Measurements from ENCODE around the gene TP73. TPM values are rescaled to one million over a fixed set of nuclear protein-coding genes. Genes with fewer than 3 reads are reported as not detected.

Gene TP73
- total and polyA plus RNA-seq, 2 experiments from 2014 or later, result not detected

- no peak for DNase-seq
- in situ Hi-C loops (cut with MboI), result no loop called here
- Histone ChIP-seq H3K27me3 (replicated peaks; ENCODE audit: insufficient read depth) (peaks cover 8% of the 10 kb centered on the region; the same call in 1 of the 2 replicates), H3K9me2 (ENCODE audit: insufficient read depth) (no peaks in the 10 kb centered on the region), H3K9ac (no peak overlapping the region), H2AFZ (no peak overlapping the region), H3K4me2 (ENCODE audit: unreplicated experiment) (no peak overlapping the region), H3K4me1 (ENCODE audit: insufficient read depth) (no peaks in the 10 kb centered on the region), H3K9me3 (ENCODE audit: low read depth) (no peaks in the 10 kb centered on the region), H3K4me3 (no peak overlapping the region), H4K20me1 (ENCODE audit: insufficient read depth) (no peaks in the 10 kb centered on the region), H3F3A (ENCODE audit: insufficient read depth) (no peaks in the 10 kb centered on the region), H3K36me3 (ENCODE audit: low read depth) (no peaks in the 10 kb centered on the region), H3K79me2 (ENCODE audit: insufficient read depth) (no peaks in the 10 kb centered on the region), H3K27ac (no peak overlapping the region)
- 77 to 78% methylated on average over 7 of the region's 7 CpGs for WGBS, 2 experiments (ENCODE audit: low coverage in 1 of 2, low lambda C conversion rate in 2 of 2, missing lambda C conversion rate in 2 of 2)
- TF ChIP-seq EZH2 (IDR thresholded peaks at IDR 0.05; ENCODE audit: insufficient read depth, poor library complexity, severe bottlenecking) (no peak), EZH2phosphoT487 (IDR thresholded peaks at IDR 0.05; ENCODE audit: insufficient read depth, low read depth) (no peak)
Measured at GRCh38 chr1:3604997-3605823, 47.1 kb upstream of the TP73 start.

GRCh38 chr1:3606779-3607702, 45.3 kb upstream of the TP73 start:
- no peak overlapping the region for H3K4me3 ChIP-seq
- H3K9ac ChIP-seq, result no peak overlapping the region
- no peak overlapping the region for H3K4me2 ChIP-seq (ENCODE audit: unreplicated experiment)
- WGBS, 2 experiments (ENCODE audit: low coverage in 1 of 2, low lambda C conversion rate in 2 of 2, missing lambda C conversion rate in 2 of 2), result 66 to 70% methylated on average over 17 to 23 of the region's 23 CpGs
- TF ChIP-seq EZH2 (IDR thresholded peaks at IDR 0.05; ENCODE audit: insufficient read depth, poor library complexity, severe bottlenecking) (no peak), EZH2phosphoT487 (IDR thresholded peaks at IDR 0.05; ENCODE audit: insufficient read depth, low read depth) (no peak)
- DNase-seq, result no peak
- no peak overlapping the region for H2AFZ ChIP-seq
- H3K4me1 ChIP-seq (ENCODE audit: insufficient read depth), result no peaks in the 10 kb centered on the region
- H3K27ac ChIP-seq, result no peak overlapping the region
- no peaks in the 10 kb centered on the region for H3K79me2 ChIP-seq (ENCODE audit: insufficient read depth)
- in situ Hi-C loops (cut with MboI), result no loop called here
- H3F3A ChIP-seq (ENCODE audit: insufficient read depth), result no peaks in the 10 kb centered on the region
- no peaks in the 10 kb centered on the region for H3K9me3 ChIP-seq (ENCODE audit: low read depth)
- H3K27me3 ChIP-seq (replicated peaks; ENCODE audit: insufficient read depth), result peaks cover 18% of the 10 kb centered on the region
- no peaks in the 10 kb centered on the region for H3K36me3 ChIP-seq (ENCODE audit: low read depth)
- no peaks in the 10 kb centered on the region for H3K9me2 ChIP-seq (ENCODE audit: insufficient read depth)
- H4K20me1 ChIP-seq (ENCODE audit: insufficient read depth), result no peaks in the 10 kb centered on the region

- Histone ChIP-seq H3K27me3 (replicated peaks; ENCODE audit: insufficient read depth) (peaks cover 18% of the 10 kb centered on the region), H3K9ac (no peak overlapping the region), H3K9me3 (ENCODE audit: low read depth) (no peaks in the 10 kb centered on the region), H3K79me2 (ENCODE audit: insufficient read depth) (no peaks in the 10 kb centered on the region), H3K4me1 (ENCODE audit: insufficient read depth) (no peaks in the 10 kb centered on the region), H3F3A (ENCODE audit: insufficient read depth) (no peaks in the 10 kb centered on the region), H3K9me2 (ENCODE audit: insufficient read depth) (no peaks in the 10 kb centered on the region), H3K36me3 (ENCODE audit: low read depth) (no peaks in the 10 kb centered on the region), H2AFZ (no peak overlapping the region), H3K4me3 (no peak overlapping the region), H4K20me1 (ENCODE audit: insufficient read depth) (no peaks in the 10 kb centered on the region), H3K27ac (no peak overlapping the region), H3K4me2 (ENCODE audit: unreplicated experiment) (no peak overlapping the region)
- TF ChIP-seq EZH2phosphoT487 (IDR thresholded peaks at IDR 0.05; ENCODE audit: insufficient read depth, low read depth) (no peak), EZH2 (IDR thresholded peaks at IDR 0.05; ENCODE audit: insufficient read depth, poor library complexity, severe bottlenecking) (no peak)
- no peak for DNase-seq
- in situ Hi-C loops (cut with MboI), result no loop called here
- WGBS, 2 experiments (ENCODE audit: low coverage in 1 of 2, low lambda C conversion rate in 2 of 2, missing lambda C conversion rate in 2 of 2), result 71 to 79% methylated on average over 14 to 18 of the region's 18 CpGs
Measured at GRCh38 chr1:3607703-3608065, 44.6 kb upstream of the TP73 start.

- H3K79me2 ChIP-seq (ENCODE audit: insufficient read depth), result no peaks in the 10 kb centered on the region
- 53 to 62% methylated on average over 7 of the region's 7 CpGs for WGBS, 2 experiments (ENCODE audit: low coverage in 1 of 2, low lambda C conversion rate in 2 of 2, missing lambda C conversion rate in 2 of 2)
- in situ Hi-C loops (cut with MboI), result no loop called here
Measured at GRCh38 chr1:3608154-3608553, 44.2 kb upstream of the TP73 start.

More at GRCh38 chr1:3608154-3608553, 44.2 kb upstream of the TP73 start:
- Histone ChIP-seq H3K4me3 (no peak overlapping the region), H3K36me3 (ENCODE audit: low read depth) (no peaks in the 10 kb centered on the region), H3K27ac (no peak overlapping the region), H3K9me2 (ENCODE audit: insufficient read depth) (no peaks in the 10 kb centered on the region), H3K9me3 (ENCODE audit: low read depth) (no peaks in the 10 kb centered on the region), H3K4me2 (ENCODE audit: unreplicated experiment) (no peak overlapping the region), H3K9ac (no peak overlapping the region), H2AFZ (no peak overlapping the region), H4K20me1 (ENCODE audit: insufficient read depth) (no peaks in the 10 kb centered on the region), H3K27me3 (replicated peaks; ENCODE audit: insufficient read depth) (peaks cover 18% of the 10 kb centered on the region), H3F3A (ENCODE audit: insufficient read depth) (no peaks in the 10 kb centered on the region), H3K4me1 (ENCODE audit: insufficient read depth) (no peaks in the 10 kb centered on the region)
- TF ChIP-seq EZH2 (IDR thresholded peaks at IDR 0.05; ENCODE audit: insufficient read depth, poor library complexity, severe bottlenecking), result no peak
- TF ChIP-seq EZH2phosphoT487 (IDR thresholded peaks at IDR 0.05; ENCODE audit: insufficient read depth, low read depth), result no peak
- DNase-seq, result no peak

All from GM23248 (cell line).